ENCODE results near the gene DYNLT4. TPM values are rescaled to one million over a fixed set of nuclear protein-coding genes. Genes with fewer than 3 reads are reported as not detected.

Gene DYNLT4
- total RNA-seq, 1 donor from 2014 or later = not detected

Small RNA genes within 50 kb of the gene (small RNA-seq; reads per million reads assigned to genes)
- gene AL136380.1 = not detected
- 68.1 reads per million, percentile 96 among the genes with 10 or more reads in this experiment for gene SNORD38A
- not detected for gene SNORD38B
- gene SNORD46 = 2,042 reads per million, percentile 99 among the genes with 10 or more reads in this experiment
- not detected for gene SNORD55

Other genes starting within 250 kb of the DYNLT4 start
- gene TMEM53, start 132.9 kb downstream of the DYNLT4 start, total RNA-seq = 3.7 TPM
- 2.8 TPM for gene ARMH1, start 132.6 kb downstream of the DYNLT4 start, total RNA-seq
- gene RNU5D-1, start 76.2 kb downstream of the DYNLT4 start, total RNA-seq = not detected
- 2.5 TPM for gene KIF2C, start 67.5 kb downstream of the DYNLT4 start, total RNA-seq
- 1,634 TPM for gene RPS8, start 31.8 kb downstream of the DYNLT4 start, total RNA-seq
- 0.16 TPM for gene BEST4, start 19.2 kb downstream of the DYNLT4 start, total RNA-seq
- gene PLK3, start 7.0 kb downstream of the DYNLT4 start, total RNA-seq = 10.0 TPM
- 0.47 TPM for gene BTBD19, start 1.2 kb upstream of the DYNLT4 start, total RNA-seq
- 1.4 TPM for gene PTCH2, start 35.9 kb upstream of the DYNLT4 start, total RNA-seq
- gene EIF2B3, start 179.2 kb upstream of the DYNLT4 start, total RNA-seq = 33.1 TPM
- 17.6 TPM for gene HECTD3, start 204.0 kb upstream of the DYNLT4 start, total RNA-seq
- gene UROD, start 204.9 kb upstream of the DYNLT4 start, total RNA-seq = 61.8 TPM

Measured in occipital lobe (tissue), 2 donors.